ENCODE results near the gene ARPC1A.

DNA sequence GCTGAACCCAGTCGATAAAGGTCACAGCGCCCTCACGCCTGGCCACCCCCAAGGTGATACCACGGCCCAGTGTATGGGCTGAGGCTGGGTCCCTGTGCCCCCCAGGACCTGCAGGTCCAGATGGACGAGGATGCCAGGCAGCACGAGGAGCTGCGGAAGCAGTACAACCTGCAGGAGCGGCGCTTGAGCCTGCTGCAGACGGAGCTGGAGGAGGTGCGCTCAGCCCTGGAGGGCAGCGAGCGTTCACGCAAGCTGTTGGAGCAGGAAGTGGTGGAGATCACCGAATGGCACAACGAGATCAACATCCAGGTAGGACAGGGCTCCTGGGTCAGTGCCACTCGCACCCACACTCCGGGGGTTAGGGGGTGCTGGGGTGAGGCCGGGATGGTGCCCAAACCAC, 24.2 kb upstream of the ARPC1A start:
- TF ChIP-seq, protein P1, sequence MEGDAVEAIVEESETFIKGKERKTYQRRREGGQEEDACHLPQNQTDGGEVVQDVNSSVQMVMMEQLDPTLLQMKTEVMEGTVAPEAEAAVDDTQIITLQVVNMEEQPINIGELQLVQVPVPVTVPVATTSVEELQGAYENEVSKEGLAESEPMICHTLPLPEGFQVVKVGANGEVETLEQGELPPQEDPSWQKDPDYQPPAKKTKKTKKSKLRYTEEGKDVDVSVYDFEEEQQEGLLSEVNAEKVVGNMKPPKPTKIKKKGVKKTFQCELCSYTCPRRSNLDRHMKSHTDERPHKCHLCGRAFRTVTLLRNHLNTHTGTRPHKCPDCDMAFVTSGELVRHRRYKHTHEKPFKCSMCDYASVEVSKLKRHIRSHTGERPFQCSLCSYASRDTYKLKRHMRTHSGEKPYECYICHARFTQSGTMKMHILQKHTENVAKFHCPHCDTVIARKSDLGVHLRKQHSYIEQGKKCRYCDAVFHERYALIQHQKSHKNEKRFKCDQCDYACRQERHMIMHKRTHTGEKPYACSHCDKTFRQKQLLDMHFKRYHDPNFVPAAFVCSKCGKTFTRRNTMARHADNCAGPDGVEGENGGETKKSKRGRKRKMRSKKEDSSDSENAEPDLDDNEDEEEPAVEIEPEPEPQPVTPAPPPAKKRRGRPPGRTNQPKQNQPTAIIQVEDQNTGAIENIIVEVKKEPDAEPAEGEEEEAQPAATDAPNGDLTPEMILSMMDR (conservative IDR thresholded peaks at IDR 0.05) = no peak
- no peak for TF ChIP-seq ZFX (IDR thresholded peaks at IDR 0.05)
